CD4-positive, alpha-beta T cell treated with Interleukin-12 subunit alpha and Interleukin-12 subunit beta, for 1 hour (primary cell): ENCODE measurements around the gene C1QTNF3.
"Not testable (repeated sequence)": the region's sequence is repeated elsewhere in the genome, so short reads cannot be mapped to it uniquely, and the experiment has no call there.

ENCODE experiments used
- DNase-seq: peaks from one replicate; pipeline ENCODE4 v3.0.0-alpha.2; 2020

The C1QTNF3 gene

DNA sequence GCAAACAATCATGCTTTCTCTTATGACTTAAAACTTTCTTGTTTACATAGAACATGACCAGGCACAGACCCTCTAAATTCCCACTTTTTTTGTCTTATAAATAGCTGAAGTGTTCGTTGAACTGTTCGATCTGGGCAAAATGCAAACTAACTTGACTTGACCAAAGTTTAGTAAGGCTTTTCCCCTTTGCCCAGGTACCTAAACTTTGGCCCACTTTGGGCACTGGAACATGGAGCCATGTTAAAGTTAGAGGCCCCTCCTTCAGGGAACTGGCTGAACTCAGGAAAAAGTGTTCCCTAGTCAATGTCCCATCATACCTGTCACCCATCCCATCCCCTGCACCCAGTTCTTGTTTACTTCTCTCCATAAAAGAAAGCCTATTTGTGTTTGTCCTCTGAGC is 25.8 kb downstream of the C1QTNF3 start:
- no peak for DNase-seq

- no peak for DNase-seq
These were observed 26.3 kb downstream of the C1QTNF3 start for GRCh38 chr5:34016750-34017149.

DNA sequence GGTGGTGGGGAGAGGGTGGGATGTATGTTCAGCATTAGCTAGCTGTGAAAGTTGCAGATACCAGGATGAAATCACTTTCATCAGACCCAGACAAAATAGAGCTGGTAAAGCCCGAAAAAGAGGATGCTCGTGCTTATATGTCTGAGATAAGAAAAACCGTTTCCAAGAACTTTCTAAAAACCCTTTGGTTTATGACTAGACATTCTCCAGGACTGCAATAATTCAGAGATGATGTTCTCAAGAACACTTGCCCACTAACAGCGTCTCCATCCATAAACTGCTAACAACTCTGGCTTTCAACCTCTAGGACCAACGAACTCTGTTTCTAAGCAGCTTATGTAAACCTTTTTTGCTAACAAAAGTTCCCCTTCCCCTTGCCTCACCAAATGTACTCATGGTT is 26.8 kb downstream of the C1QTNF3 start:
- no peak for DNase-seq

DNA sequence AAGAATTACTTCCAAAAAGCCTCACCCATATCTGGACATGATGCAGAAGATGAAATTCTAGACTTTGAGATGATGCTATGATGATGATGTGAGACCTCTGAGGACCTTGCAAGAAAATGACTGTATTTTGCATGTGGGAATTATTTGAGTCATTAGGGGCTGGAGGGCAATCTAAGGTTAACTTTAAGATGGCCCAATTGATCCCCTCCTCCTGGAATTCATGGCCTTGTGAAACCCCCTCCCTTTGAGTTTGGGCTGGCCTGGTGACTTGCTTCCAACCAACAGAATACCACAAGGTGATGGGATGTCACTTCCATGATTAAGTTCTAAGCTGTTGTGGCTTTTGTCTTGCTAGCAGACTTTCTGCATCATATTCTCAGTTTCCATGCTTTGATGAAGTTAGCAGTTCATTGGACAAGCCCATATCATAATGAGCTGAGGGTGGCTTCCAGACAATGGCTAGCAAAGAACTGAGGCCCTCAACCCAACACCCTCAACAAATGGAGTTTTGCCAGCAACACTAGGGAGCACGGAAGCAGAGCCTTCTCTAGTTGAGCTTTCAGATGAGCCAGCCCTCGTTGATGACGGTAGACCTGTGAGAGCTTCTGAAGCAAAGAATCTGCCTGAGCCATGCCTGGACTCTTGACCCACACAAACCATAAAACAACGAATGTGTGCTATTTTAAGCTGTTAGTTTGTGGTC is 27.7 kb downstream of the C1QTNF3 start:
- DNase-seq, result no peak

DNA sequence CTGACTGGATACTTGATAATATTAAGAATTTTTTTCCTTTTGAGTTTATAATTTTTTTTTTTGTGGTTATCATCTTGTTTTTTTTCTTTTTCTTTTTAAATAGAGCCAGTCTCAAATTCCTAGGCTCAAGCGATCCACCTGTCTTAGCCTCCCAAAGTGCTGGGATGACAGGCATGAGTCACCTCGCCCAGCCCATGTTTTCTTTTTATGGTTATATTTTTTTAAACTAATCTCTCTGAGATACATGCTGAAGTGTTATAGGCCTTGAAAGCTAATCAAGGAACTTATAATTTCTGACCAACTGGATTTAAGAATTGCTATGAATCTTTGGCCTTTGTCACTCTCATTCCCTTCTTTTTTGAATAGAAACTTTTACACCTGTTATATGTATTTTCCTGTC is 28.4 kb downstream of the C1QTNF3 start:
- DNase-seq, result no peak

DNA sequence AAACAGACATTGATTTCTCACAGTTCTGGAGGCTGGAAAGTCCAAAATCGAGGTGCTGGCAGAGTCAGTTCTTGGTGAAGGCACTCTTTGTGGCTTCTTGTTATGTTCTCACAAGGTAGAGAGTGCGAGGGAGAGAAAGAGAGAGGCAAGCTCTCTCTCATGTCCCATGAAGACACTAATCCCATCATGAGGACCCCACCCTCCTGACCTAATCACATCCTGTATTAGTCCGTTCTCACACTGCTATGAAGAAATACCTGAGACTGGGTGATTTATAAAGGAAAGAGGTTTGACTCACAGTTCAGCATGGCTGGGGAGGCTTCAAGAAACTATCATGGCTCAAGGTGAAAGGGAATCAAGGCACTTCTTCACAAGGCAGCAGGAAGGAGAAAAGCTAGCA is 29.5 kb downstream of the C1QTNF3 start:
- no peak for DNase-seq

DNA sequence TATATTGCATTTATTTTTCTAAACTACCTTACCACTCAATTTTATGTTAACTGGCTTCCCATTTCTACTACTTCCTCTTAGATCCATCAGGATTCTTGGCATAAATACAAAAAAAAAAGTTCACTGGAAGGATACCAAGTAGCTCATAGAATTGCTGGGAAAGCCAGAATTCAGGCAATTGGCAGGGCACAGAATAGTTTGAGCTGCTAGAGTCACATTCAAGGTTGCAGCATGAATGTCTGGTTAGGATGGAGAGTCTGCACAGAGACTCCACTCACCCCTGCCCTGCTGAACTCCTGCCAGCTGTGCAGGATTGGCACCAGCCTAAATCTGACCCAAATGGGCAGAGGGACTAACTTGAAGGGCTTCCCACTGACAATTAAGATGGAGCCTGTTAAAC is 30.2 kb downstream of the C1QTNF3 start:
- no peak for DNase-seq

DNA sequence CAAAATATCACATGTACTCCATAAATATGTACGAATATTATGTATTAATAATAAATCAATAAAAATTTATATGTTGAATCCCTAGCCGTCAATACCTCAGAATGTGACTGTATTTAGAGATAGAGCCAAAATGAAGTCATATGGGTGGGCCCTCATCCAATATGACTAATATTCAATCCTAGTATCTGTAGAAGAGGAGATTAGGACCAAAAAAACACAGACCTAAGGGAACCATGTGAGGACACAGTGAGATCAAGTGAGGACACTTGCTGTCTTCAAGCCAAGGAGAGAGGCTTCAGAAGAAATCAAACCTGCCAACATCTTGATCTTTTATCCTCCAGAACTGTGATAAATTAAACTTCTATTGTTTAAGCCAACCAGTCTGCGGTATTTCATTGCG is 31.5 kb downstream of the C1QTNF3 start:
- DNase-seq, result no peak

GRCh38 chr5:34010146-34010545 is 32.9 kb downstream of the C1QTNF3 start:
- DNase-seq, result not testable (repeated sequence)

GRCh38 chr5:34009610-34010009 is 33.4 kb downstream of the C1QTNF3 start:
- DNase-seq, result no peak

DNA sequence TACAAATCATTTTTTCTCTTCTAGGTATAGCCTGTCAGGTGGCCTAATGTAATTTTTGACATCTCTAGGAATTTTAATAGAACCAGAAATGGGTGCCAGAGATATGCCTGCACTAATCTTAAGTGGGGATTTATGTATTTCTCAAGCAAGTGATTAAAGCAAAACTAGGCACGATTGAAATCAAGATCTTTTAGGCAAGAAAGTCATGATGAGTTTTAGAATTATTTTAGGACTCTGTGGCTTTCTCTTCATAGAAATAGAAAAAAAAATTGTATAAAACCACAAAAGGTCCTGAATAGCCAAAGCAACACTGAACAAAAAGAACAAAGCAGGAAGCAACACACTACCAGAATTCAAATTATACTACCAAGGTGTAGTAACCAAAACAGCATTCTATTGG is 34.2 kb downstream of the C1QTNF3 start:
- no peak for DNase-seq

GRCh38 chr5:34007621-34008600 is 35.1 kb downstream of the C1QTNF3 start, which contains the start of gene AMACR:
Gene AMACR, minus strand, starts transcription at chr5:34008050. Its CDS starts 31 bp downstream, at chr5:34008019.
- DNase-seq, result peak; percentile 89

DNA sequence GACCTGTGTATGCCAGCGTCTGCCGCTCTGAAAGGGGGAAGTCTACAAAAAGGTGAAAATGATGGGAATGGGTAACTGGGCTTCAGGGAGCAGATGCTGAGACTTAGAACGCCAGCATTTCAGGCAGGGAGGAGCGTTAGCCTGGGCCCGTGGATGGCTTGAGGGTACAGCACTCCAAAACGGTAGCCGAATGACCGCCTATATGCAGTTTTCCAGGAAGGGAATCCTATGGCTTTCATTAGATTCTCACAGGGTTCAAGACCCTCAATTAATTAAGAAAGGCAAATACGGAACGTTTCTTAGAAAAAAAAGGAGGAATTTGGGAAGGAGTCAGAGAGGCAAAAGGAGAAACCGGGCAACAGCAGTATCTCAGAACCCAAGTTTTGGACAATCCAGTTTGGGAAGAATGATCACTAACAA is 35.8 kb downstream of the C1QTNF3 start:
- DNase-seq, result no peak

- no peak for DNase-seq
These were observed 37.3 kb downstream of the C1QTNF3 start for GRCh38 chr5:34005681-34006080.

DNA sequence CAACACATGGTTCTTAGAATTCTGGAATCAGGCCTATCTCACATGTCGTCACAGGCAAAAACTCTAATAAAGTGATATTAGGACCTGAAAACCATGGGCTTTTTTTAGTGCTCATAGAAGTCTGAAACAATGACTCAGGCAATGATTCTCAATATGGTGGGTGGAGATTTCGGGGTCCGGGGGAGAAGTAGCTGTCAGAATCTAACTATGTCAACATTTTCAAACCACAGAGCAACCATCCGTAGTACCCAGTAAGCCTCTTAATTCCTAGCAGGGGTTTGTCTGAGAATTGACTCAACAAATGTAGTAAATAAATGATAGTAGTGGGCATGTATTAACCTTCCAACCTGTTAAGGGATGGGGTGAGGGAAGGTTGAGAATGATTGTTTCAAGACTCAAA is 37.8 kb downstream of the C1QTNF3 start:
- no peak for DNase-seq

- no peak for DNase-seq
These were observed 39.1 kb downstream of the C1QTNF3 start for GRCh38 chr5:34003941-34004340.

DNA sequence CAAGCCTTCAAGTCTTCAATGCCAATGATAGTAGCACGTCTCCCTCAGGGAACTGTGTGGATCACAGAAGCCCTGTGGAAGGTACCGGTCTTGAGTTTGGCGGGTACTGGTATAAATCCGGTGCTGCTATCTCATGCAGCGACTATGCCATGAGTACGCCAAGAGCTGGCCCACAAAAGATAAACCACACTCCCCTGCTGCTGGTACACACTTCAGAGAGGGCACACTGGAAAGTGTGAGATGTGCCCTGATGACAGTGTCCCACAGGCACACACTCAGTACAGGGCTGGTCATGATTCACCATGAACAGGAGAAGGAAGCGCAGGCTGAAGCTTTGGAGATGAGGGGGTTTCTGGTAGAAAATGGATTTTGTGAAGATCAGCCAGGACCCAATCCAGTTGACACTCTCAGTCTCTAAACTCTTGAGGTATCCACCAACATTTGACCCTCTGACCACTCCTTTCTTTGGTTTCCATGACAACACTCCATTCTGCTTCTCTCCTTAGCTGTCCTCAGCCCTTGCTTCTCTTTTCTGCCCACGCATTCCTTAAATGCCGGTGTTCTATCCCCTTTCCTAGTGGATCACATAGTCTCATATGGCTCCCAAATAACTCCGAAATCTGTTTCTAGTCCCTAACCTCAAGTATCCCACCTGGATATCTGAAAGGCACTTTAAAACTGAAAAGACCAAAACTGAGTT is 40.2 kb downstream of the C1QTNF3 start:
- no peak for DNase-seq

GRCh38 chr5:34001241-34001841 is 41.7 kb downstream of the C1QTNF3 start:
- DNase-seq, result no peak

- DNase-seq, result no peak
These were observed 43.0 kb downstream of the C1QTNF3 start for GRCh38 chr5:33999978-34000377.

GRCh38 chr5:33997331-33997983 is 45.6 kb downstream of the C1QTNF3 start:
- DNase-seq, result peak; percentile 50

GRCh38 chr5:33995865-33996264 is 47.1 kb downstream of the C1QTNF3 start:
- no peak for DNase-seq

- no peak for DNase-seq
These were observed 48.2 kb downstream of the C1QTNF3 start for GRCh38 chr5:33994845-33995244.
